GM19397 (cell line): ENCODE data around the gene OSBP2.

Source experiments
- ATAC-seq: cut with Tn5 transposase; IDR thresholded peaks from one replicate; pipeline ENCODE4 v1.9.1; 2021; ENCODE audit warnings: mild to moderate bottlenecking, moderate library complexity; ENCODE audit not compliant: unreplicated experiment

The OSBP2 gene

GRCh38 chr22:30864441-30865420, 170.1 kb downstream of the OSBP2 start:
- ATAC-seq: no peak

- ATAC-seq: no peak
Observed at GRCh38 chr22:30865656-30866055, 171.0 kb downstream of the OSBP2 start.

DNA sequence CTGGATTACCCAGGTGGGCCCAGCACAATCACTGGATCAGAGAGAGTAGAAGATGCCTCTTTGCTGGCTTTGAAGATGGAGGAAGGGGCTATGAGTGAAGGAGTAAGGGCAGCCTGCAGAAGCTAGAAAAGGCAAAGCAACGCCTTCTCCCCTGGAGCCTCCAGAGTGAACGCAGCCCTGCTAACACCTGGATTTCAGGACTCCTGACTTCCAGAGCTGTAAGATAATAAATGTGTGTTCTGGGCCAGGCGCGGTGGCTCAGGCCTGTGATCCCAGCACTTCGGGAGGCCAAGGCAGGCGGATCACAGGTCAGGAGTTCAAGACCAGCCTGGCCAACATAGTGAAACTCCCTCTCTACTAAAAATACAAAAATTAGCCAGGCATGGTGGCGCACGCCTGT, 171.5 kb downstream of the OSBP2 start:
- ATAC-seq: no peak

DNA sequence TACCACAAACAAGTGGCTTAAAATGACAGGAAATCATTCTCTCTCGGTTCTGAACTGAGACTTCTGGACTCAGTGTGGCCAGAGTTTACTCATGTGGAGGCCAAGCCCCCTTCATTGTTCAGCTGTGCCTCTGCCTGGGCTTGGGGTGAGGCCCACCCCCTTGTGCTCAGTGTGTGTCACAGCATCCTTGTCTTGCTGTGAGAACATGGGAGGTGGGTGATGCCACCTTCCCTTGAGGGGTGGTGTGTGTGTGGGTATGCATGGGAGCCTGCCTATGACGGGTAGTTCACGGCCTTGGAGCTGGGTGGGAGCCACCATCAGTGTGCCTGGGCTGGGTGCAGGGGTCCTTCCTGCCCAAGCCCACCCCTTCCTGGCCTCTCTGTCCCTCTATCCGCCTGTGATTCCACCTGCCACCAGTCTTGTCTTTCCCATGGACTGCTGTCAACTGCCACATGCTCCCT, 172.2 kb downstream of the OSBP2 start:
- no peak for ATAC-seq

GRCh38 chr22:30867746-30868662, 173.3 kb downstream of the OSBP2 start:
- ATAC-seq: no peak

DNA sequence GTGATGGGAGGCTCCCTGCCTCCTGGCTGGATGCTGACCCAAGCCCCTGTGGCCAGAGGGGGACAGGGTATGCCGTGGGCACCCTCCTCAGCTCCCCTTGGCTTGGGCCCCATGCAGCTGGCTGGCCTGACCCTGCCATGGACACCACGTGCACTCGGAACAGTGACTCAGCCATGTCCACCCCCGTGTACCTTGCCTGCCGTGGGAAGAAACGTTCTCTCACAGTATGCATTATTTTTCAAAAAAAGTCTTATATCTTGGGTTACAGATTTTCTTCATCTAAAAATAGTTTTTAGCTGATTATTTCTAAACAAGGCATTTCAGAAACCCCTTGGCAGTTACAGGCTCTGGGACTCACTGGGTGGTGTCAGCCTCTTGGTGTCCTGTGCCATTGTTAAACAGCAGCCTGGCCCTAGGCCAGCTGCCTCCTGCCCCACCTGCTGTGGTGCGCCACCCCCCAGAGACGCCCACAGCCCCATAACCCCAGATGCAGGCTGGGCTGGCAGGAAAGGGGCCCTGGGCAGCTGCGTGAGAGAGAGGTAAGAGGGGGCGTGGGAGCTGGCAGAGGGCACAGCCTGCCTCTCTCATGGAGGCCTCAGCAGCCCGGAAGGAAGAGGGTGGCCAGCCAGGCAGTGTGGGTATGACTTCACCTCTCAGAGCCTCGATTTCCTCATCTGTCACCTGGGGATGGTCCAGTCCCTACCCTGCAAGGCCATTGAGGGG, 174.2 kb downstream of the OSBP2 start:
- ATAC-seq: no peak

GRCh38 chr22:30869667-30870395, 175.2 kb downstream of the OSBP2 start:
- ATAC-seq: no peak

- no peak for ATAC-seq
Observed at GRCh38 chr22:30870451-30871345, 176.0 kb downstream of the OSBP2 start.

- ATAC-seq: no peak
Observed at GRCh38 chr22:30871391-30872284, 177.0 kb downstream of the OSBP2 start.

DNA sequence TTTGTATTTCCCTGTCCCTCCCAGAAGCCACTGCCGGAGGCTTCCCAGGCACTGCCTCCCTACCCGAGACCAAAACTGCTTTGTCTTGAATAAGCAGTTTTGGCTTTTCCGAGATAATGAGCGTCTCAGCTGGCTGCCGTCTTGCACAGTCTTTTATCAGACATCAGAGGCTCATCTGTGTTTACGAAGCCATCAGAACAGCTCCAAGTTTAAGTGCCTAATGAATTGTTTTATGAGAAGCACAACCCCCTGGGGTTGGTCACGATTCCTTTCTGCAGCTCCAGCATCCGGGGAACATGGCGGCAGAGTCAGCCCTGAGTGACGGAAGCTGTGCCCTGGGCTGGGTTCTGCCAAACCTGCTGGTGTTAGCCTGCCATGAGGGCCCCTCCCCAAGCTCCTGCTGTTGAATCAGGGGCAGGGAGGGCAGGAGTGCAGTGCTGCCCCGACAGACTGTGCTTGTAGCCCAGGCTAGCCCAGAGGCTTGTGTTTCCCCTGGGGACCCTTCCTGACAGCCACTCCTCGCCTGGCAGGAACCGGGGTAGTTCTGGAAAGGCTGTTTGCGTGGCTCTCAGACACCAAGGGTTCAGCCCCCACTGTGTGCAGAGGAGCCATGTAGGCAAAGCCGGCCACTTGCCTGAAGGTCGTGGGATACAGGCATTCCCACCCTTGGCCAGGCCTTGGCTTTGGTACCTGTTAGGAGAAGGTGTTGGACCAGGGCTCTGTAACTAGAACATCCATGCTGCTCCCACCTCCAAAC, 177.8 kb downstream of the OSBP2 start:
- ATAC-seq: no peak

DNA sequence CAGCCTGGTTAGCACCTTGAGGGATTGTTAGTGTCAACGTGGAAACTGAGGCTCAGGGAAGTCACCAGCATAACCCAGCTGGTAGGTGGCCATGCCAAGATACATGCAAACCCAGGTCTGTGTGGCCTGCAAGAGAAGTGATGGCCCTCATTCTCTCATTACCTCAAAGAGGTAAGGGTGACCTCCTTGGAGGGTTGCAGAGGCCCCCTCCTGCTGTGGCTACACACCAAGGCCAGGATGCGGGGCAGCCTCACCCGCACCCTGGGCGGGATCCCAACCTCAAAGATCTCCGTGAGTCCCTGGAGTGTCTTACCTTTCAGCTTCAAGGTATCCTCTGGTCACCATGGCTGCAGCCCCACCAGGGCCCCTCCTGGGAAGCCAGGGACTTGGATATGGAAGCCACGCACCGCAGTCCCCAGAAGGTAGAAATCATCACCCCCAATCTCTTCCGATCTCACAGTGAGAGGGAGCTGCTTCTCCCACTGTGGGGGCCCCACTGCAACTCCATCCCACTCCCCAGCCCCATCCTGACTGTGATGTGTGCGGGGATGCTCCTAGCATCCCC, 178.5 kb downstream of the OSBP2 start:
- ATAC-seq: no peak

GRCh38 chr22:30873661-30874060, 179.0 kb downstream of the OSBP2 start:
- ATAC-seq: no peak

- ATAC-seq: no peak
Observed at GRCh38 chr22:30874431-30875370, 180.0 kb downstream of the OSBP2 start.

DNA sequence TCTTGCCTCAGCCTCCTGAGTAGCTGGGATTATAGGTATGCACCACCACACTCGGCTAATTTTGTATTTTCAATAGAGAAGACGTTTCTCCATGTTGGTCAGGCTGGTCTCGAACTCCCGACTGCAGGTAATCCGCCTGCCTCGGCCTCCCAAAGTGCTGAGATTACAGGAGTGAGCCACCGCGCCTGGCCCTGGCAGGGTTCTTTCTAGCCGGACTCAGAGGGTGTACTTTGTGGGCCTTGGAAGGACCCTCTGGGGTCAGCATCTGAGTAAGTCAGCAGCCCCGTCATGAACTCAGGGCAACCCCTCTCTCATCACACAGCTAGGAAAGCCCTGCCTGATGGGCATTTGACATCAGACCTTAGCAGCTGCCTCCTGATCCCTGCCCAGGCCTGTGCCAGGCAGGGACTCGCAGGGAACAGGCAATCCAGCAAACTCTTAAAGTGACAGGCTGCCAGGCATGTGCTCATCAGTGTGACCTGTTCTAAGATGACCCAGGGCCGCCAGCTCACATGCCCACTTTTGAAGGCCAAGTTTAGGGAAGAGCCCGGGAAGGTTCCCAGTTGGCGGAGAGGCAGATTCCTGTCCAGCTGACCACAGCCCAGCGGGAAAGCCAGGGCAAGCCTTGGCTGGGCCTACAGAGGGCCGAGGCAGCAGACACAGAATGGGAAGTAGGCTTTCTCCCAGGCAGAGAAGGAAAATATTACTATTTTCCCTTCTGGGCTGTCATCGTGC, 181.0 kb downstream of the OSBP2 start:
- no peak for ATAC-seq

GRCh38 chr22:30876221-30876751, 181.6 kb downstream of the OSBP2 start:
- no peak for ATAC-seq
